Effector memory CD8-positive, alpha-beta T cell (primary cell): ENCODE measurements around the gene INPP5K.

Source experiments
- ATAC-seq: fragments of 150-1000 bp; cut with Tn5 transposase; replicated peaks from 2 replicates; pipeline ENCODE4 v1.10.0; 2021; ENCODE audit warnings: mild to moderate bottlenecking, moderate library complexity
- DNase-seq, 3 experiments: peaks; one replicate each; pipeline ENCODE4 v3.0.0; 2021
- H3K27ac Mint-ChIP-seq, 2 donors: one replicate each; pipeline ENCODE4 v1.8.0; 2022; ENCODE audit warnings: mild to moderate bottlenecking in 2 of 2, mixed read lengths in 2 of 2, moderate library complexity in 2 of 2
- H3K27me3 Mint-ChIP-seq, 2 donors: one replicate each; pipeline ENCODE4 v1.8.0; 2022; ENCODE audit warnings: mixed read lengths in 2 of 2
- H3K36me3 Mint-ChIP-seq: one replicate; pipeline ENCODE4 v1.8.0; 2022; ENCODE audit warnings: mild to moderate bottlenecking, moderate library complexity, mixed read lengths; ENCODE audit not compliant: insufficient read depth
- H3K4me1 Mint-ChIP-seq, 2 donors: one replicate each; pipeline ENCODE4 v1.8.0; 2022; ENCODE audit warnings: low read depth in 2 of 2, mixed read lengths in 2 of 2
- H3K4me3 Mint-ChIP-seq, 2 donors: one replicate each; pipeline ENCODE4 v1.8.0; 2022; ENCODE audit warnings: mild to moderate bottlenecking in 2 of 2, mixed read lengths in 2 of 2, moderate library complexity in 2 of 2
- H3K9me3 Mint-ChIP-seq, 2 donors: one replicate each; pipeline ENCODE4 v1.8.0; 2022; ENCODE audit warnings: mixed read lengths in 2 of 2

The INPP5K gene

GRCh38 chr17:1481736-1482135, 34.7 kb downstream of the INPP5K start:
- Mint-ChIP-seq H3K4me1 (peaks cover 1 to 3% of the 10 kb centered on the region in 2 donors), H3K9me3 (no peaks in the 10 kb centered on the region), H3K27me3 (no peaks in the 10 kb centered on the region), H3K27ac (no peak overlapping the region), H3K36me3 (peaks cover 19% of the 10 kb centered on the region), H3K4me3 (no peak overlapping the region)
- DNase-seq (no peak), ATAC-seq (no peak)

GRCh38 chr17:1480747-1481465, 35.5 kb downstream of the INPP5K start:
- Mint-ChIP-seq H3K27ac (no peak overlapping the region), H3K4me3 (no peak overlapping the region), H3K27me3 (no peaks in the 10 kb centered on the region), H3K4me1 (peaks cover 0 to 2% of the 10 kb centered on the region in 2 donors), H3K36me3 (peaks cover 17% of the 10 kb centered on the region), H3K9me3 (no peaks in the 10 kb centered on the region)
- ATAC-seq (no peak), DNase-seq (no peak)

- Mint-ChIP-seq H3K9me3 (no peaks in the 10 kb centered on the region), H3K27ac (no peak overlapping the region), H3K4me1 (peaks cover 4 to 5% of the 10 kb centered on the region in 2 donors), H3K4me3 (no peak overlapping the region), H3K27me3 (no peaks in the 10 kb centered on the region), H3K36me3 (peaks cover 19% of the 10 kb centered on the region)
- ATAC-seq (no peak), DNase-seq (no peak)
Observed at GRCh38 chr17:1478418-1478817, 38.0 kb downstream of the INPP5K start.

GRCh38 chr17:1475321-1475854, 41.0 kb downstream of the INPP5K start:
- no peaks in the 10 kb centered on the region for H3K27me3 Mint-ChIP-seq
- H3K4me3 Mint-ChIP-seq: no peak overlapping the region
- H3K36me3 Mint-ChIP-seq: peaks cover 16% of the 10 kb centered on the region
- peaks cover 4 to 5% of the 10 kb centered on the region in 2 donors for H3K4me1 Mint-ChIP-seq
- no peak for ATAC-seq
- DNase-seq: no peak
- H3K27ac Mint-ChIP-seq: no peak overlapping the region
- no peaks in the 10 kb centered on the region for H3K9me3 Mint-ChIP-seq

- Mint-ChIP-seq H3K27ac (no peak overlapping the region), H3K4me3 (no peak overlapping the region), H3K27me3 (no peaks in the 10 kb centered on the region), H3K36me3 (peaks cover 8% of the 10 kb centered on the region), H3K9me3 (no peaks in the 10 kb centered on the region), H3K4me1 (peaks cover 4 to 5% of the 10 kb centered on the region in 2 donors)
- ATAC-seq (no peak), DNase-seq (no peak)
Observed at GRCh38 chr17:1474402-1475189, 41.8 kb downstream of the INPP5K start.

DNA sequence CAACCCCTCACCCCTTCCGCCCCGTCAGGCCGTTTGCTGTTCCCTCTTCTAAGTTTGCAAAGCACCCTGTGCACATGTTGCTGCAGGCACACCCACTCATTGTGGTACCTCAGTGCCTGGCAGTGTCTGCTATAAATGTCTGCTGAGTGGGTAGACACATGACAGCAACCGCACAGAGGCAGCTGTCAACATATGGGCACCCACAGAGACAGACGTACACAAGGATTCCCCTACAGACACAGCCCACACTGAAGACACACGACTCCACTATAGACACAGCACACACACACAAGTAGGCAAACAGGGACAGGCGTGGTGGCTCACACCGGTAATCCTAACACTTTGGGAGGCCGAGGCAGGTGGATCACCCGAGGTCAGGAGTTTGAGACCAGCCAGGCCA, 42.6 kb downstream of the INPP5K start:
- Mint-ChIP-seq H3K36me3 (peaks cover 3% of the 10 kb centered on the region), H3K27ac (no peak overlapping the region), H3K4me3 (no peak overlapping the region), H3K27me3 (no peaks in the 10 kb centered on the region), H3K4me1 (peaks cover 4 to 5% of the 10 kb centered on the region in 2 donors), H3K9me3 (no peaks in the 10 kb centered on the region)
- DNase-seq (no peak), ATAC-seq (peak; percentile 75)

DNA sequence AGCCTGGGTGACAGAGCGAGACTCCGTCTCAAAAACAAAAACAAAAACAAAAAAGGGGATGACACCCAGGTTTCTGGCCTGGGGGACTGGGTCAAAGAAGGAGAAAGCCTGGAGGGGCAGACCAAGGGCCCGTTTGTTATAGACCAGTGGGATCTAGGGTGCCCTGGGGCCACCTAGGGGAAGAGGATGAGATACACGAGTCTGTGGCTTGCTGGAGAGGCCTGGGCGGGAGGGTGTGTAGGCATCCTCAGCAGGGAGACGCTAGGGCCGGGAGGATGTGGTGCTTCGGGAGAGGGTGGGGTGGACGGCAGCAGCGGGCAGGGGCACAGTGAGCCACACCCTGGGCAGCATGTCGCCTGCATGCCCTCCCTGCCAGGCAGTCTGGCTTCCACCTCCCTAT, 43.2 kb downstream of the INPP5K start:
- Mint-ChIP-seq H3K27ac (peak overlapping the region in 1 of 2 donors; percentile 47), H3K4me1 (peaks cover 4 to 5% of the 10 kb centered on the region in 2 donors), H3K4me3 (no peak overlapping the region), H3K27me3 (no peaks in the 10 kb centered on the region), H3K36me3 (peaks cover 6% of the 10 kb centered on the region), H3K9me3 (no peaks in the 10 kb centered on the region)
- DNase-seq (no peak), ATAC-seq (no peak)

- no peaks in the 10 kb centered on the region for H3K9me3 Mint-ChIP-seq
- ATAC-seq (no peak), DNase-seq (no peak)
- H3K27ac Mint-ChIP-seq: peak overlapping the region in 1 of 2 donors; percentile 47
- H3K36me3 Mint-ChIP-seq: peaks cover 6% of the 10 kb centered on the region
- no peaks in the 10 kb centered on the region for H3K27me3 Mint-ChIP-seq
- H3K4me1 Mint-ChIP-seq: peaks cover 4 to 5% of the 10 kb centered on the region in 2 donors
- H3K4me3 Mint-ChIP-seq: no peak overlapping the region
Observed at GRCh38 chr17:1471911-1472821, 44.2 kb downstream of the INPP5K start.

GRCh38 chr17:1471490-1471889, 44.9 kb downstream of the INPP5K start:
- no peak overlapping the region for H3K4me3 Mint-ChIP-seq
- H3K36me3 Mint-ChIP-seq: peaks cover 9% of the 10 kb centered on the region
- no peak overlapping the region for H3K27ac Mint-ChIP-seq
- H3K9me3 Mint-ChIP-seq: no peaks in the 10 kb centered on the region
- ATAC-seq (no peak), DNase-seq (no peak)
- H3K27me3 Mint-ChIP-seq: no peaks in the 10 kb centered on the region
- H3K4me1 Mint-ChIP-seq: peaks cover 4 to 5% of the 10 kb centered on the region in 2 donors

- Mint-ChIP-seq H3K27ac (no peak overlapping the region), H3K36me3 (peaks cover 10% of the 10 kb centered on the region), H3K27me3 (no peaks in the 10 kb centered on the region), H3K4me1 (peaks cover 4 to 5% of the 10 kb centered on the region in 2 donors), H3K4me3 (no peak overlapping the region), H3K9me3 (no peaks in the 10 kb centered on the region)
- DNase-seq: no peak
- ATAC-seq: no peak
Observed at GRCh38 chr17:1470755-1471462, 45.5 kb downstream of the INPP5K start.

DNA sequence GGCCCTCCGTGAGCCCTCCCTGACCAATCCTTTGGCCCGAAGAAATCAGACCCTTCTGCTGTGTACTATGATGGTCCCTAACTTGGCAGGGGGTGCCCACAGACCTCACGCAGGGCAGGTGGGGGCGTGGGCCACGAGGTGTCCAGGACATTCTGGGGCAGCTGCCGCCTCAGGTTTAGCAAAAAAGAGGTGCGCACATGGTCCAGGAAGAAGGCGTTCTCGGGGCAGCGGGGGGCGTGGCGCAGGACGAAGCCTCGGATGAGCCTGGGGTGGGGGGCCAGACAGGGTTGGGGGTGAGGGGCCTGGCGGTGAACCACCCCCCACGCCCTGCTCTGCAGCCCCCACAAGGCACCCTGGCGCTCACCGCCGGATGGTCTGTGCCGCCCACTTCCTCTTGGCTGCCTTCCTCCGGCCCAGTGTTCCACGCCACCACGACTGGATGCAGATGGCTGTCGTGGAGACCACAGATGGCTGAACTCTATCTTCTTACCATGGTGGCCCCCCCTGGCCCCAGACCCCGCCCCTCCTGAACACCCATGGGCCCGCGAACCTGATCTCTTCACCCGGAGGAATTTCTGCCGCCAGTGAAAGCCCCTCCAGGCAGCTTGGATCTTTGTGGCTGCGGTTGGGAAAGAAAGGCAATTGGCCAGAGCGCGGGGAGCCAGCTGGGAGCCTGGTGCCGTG, 46.2 kb downstream of the INPP5K start:
- ATAC-seq (no peak), DNase-seq (no peak)
- no peak overlapping the region for H3K4me3 Mint-ChIP-seq
- H3K36me3 Mint-ChIP-seq: peaks cover 7% of the 10 kb centered on the region
- no peak overlapping the region for H3K27ac Mint-ChIP-seq
- no peaks in the 10 kb centered on the region for H3K27me3 Mint-ChIP-seq
- H3K9me3 Mint-ChIP-seq: no peaks in the 10 kb centered on the region
- peaks cover 4 to 5% of the 10 kb centered on the region in 2 donors for H3K4me1 Mint-ChIP-seq

GRCh38 chr17:1469231-1469852, 47.1 kb downstream of the INPP5K start:
- H3K4me1 Mint-ChIP-seq: peaks cover 4 to 5% of the 10 kb centered on the region in 2 donors
- no peak overlapping the region for H3K4me3 Mint-ChIP-seq
- ATAC-seq: no peak
- H3K27ac Mint-ChIP-seq: no peak overlapping the region
- no peaks in the 10 kb centered on the region for H3K27me3 Mint-ChIP-seq
- no peak for DNase-seq
- H3K36me3 Mint-ChIP-seq: peaks cover 7% of the 10 kb centered on the region
- H3K9me3 Mint-ChIP-seq: no peaks in the 10 kb centered on the region
